Measurements from ENCODE around the gene CHRNA4. TPM values are rescaled to one million over a fixed set of nuclear protein-coding genes. Genes with fewer than 3 reads are reported as not detected.
A peak's percentile ranks its signal among the peaks of the same experiment; 100 is the strongest.

CHRNA4 gene
- total RNA-seq, 2 donors from 2014 or later: not detected

DNA sequence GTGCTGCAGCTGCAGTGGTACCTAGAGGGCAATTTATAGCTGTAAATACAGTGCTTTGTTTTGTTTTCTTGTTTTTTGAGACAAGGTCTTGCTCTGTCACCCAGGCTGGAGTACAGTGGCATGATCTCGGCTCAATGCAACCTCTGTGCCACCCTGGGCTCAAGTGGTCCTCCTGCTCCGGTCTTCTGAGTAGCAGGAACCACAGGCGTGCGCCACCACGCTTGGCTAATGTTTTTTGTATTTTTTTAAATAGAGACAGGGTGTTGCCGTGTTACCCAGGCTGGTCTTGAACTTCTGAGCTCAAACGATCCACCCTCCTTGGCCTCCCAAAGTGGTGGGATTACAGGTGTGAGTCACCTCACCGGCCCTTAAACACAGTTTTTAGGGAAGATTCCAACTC, 26.8 kb downstream of the CHRNA4 start:
- H3K4me3 Mint-ChIP-seq: no peak overlapping the region
- H3K27ac Mint-ChIP-seq: no peak overlapping the region
- no peaks in the 10 kb centered on the region for H3K36me3 Mint-ChIP-seq (ENCODE audit: low read depth)
- ATAC-seq (replicated peaks): no peak
- no peaks in the 10 kb centered on the region for H3K4me1 Mint-ChIP-seq
- peaks cover 7% of the 10 kb centered on the region for H3K9me3 Mint-ChIP-seq
- peaks cover 23% of the 10 kb centered on the region for H3K27me3 Mint-ChIP-seq

- H3K27me3 Mint-ChIP-seq: peaks cover 23% of the 10 kb centered on the region
- no peak for ATAC-seq (replicated peaks)
- H3K36me3 Mint-ChIP-seq (ENCODE audit: low read depth): no peaks in the 10 kb centered on the region
- H3K4me1 Mint-ChIP-seq: no peaks in the 10 kb centered on the region
- no peak overlapping the region for H3K27ac Mint-ChIP-seq
- no peak overlapping the region for H3K4me3 Mint-ChIP-seq
- H3K9me3 Mint-ChIP-seq: peaks cover 7% of the 10 kb centered on the region
Observed at GRCh38 chr20:63333241-63333836, 27.8 kb downstream of the CHRNA4 start.

GRCh38 chr20:63332488-63333240, 28.5 kb downstream of the CHRNA4 start:
- Mint-ChIP-seq H3K9me3 (peaks cover 7% of the 10 kb centered on the region), H3K4me1 (no peaks in the 10 kb centered on the region), H3K27me3 (peaks cover 23% of the 10 kb centered on the region), H3K27ac (no peak overlapping the region), H3K36me3 (ENCODE audit: low read depth) (no peaks in the 10 kb centered on the region), H3K4me3 (no peak overlapping the region)
- ATAC-seq (replicated peaks): no peak

DNA sequence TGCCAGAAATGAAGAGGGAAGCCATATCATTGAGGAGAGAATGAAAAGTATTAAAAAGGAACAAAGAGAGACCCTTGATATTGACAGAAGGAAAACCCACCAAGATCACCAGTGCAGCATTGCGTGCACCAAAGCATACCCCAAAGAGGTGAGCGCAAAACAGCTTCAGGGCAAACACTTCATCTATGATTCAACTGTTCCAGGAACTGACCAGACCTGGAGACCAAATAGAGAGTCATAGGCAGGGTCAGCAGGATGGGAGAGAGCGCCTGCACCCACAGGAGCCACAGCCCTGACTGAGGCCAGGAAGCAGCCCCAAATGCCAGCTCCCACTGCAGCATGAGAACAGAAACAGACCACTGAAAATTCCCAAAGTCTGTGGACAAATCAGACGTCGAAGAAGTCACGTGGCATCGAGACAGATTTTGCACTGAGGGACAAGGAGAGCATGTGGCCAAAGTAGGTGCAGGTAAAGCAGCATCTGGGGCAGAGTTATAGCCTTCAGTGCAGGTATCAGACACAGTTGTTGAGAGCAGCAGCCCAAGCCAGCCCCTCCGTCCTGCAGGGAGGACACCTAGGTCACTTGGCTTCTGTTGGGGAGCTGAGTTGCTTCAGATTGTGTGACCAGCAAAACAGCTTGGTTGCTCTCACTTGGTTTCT, 29.3 kb downstream of the CHRNA4 start:
- no peaks in the 10 kb centered on the region for H3K36me3 Mint-ChIP-seq (ENCODE audit: low read depth)
- H3K27me3 Mint-ChIP-seq: peaks cover 18% of the 10 kb centered on the region
- no peak for ATAC-seq (replicated peaks)
- H3K9me3 Mint-ChIP-seq: peaks cover 7% of the 10 kb centered on the region
- H3K27ac Mint-ChIP-seq: no peak overlapping the region
- no peaks in the 10 kb centered on the region for H3K4me1 Mint-ChIP-seq
- H3K4me3 Mint-ChIP-seq: no peak overlapping the region

GRCh38 chr20:63330940-63331339, 30.2 kb downstream of the CHRNA4 start:
- ATAC-seq (replicated peaks): no peak
- H3K4me3 Mint-ChIP-seq: no peak overlapping the region
- no peaks in the 10 kb centered on the region for H3K36me3 Mint-ChIP-seq (ENCODE audit: low read depth)
- peaks cover 7% of the 10 kb centered on the region for H3K9me3 Mint-ChIP-seq
- no peaks in the 10 kb centered on the region for H3K4me1 Mint-ChIP-seq
- H3K27me3 Mint-ChIP-seq: peaks cover 14% of the 10 kb centered on the region
- H3K27ac Mint-ChIP-seq: no peak overlapping the region

GRCh38 chr20:63330084-63330760, 30.9 kb downstream of the CHRNA4 start:
- no peak overlapping the region for H3K4me3 Mint-ChIP-seq

DNA sequence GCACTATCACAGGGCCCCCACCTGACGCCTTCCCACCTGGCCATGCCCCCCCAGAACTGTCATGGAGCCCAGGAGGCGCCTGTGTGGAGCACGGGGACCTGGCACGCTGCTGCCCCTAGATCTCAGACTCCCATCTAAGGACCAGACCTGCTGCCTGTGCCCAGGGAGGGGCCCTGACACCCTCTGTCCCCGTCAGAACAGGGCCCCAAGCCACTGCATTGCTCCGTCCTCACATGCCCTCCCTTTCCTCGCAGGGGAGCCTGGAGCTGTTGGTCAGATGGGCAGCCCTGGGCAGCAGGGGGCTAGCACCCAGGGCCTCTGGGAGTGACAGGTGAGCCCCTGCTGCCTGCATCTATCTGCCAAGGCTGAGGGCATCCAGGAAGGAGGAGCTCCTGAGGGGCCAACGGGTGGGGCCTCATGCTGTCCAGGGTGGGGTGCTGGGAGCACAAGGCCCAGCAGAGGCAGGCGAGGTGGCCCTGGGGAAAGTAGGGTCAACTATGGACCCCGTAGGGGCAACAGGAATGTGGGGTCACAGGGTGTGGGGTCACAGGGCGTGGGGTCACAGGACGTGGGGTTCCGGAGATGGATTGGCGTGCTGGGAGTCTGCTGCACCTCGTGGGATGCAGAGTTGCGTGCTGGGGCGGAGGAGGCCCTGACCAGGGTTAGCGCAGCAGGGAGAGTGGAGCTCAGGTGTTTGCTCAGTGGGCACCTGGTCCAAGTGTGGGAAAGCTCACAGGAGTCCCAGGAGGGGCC, 31.6 kb downstream of the CHRNA4 start:
- H3K27ac Mint-ChIP-seq: no peak overlapping the region
- H3K9me3 Mint-ChIP-seq: peaks cover 7% of the 10 kb centered on the region
- no peak for ATAC-seq (replicated peaks)
- no peak overlapping the region for H3K4me3 Mint-ChIP-seq
- H3K4me1 Mint-ChIP-seq: no peaks in the 10 kb centered on the region
- H3K36me3 Mint-ChIP-seq (ENCODE audit: low read depth): no peaks in the 10 kb centered on the region
- H3K27me3 Mint-ChIP-seq: peaks cover 8% of the 10 kb centered on the region

More at GRCh38 chr20:63330084-63330760, 30.9 kb downstream of the CHRNA4 start:
- H3K4me1 Mint-ChIP-seq: no peaks in the 10 kb centered on the region
- H3K9me3 Mint-ChIP-seq: peaks cover 7% of the 10 kb centered on the region
- no peak for ATAC-seq (replicated peaks)
- no peak overlapping the region for H3K27ac Mint-ChIP-seq
- H3K36me3 Mint-ChIP-seq (ENCODE audit: low read depth): no peaks in the 10 kb centered on the region
- peaks cover 8% of the 10 kb centered on the region for H3K27me3 Mint-ChIP-seq

- peaks cover 4% of the 10 kb centered on the region for H3K27me3 Mint-ChIP-seq
- no peaks in the 10 kb centered on the region for H3K4me1 Mint-ChIP-seq
- no peak overlapping the region for H3K27ac Mint-ChIP-seq
- no peaks in the 10 kb centered on the region for H3K36me3 Mint-ChIP-seq (ENCODE audit: low read depth)
- H3K4me3 Mint-ChIP-seq: no peak overlapping the region
- no peak for ATAC-seq (replicated peaks)
- H3K9me3 Mint-ChIP-seq: peaks cover 7% of the 10 kb centered on the region
Observed at GRCh38 chr20:63328718-63329275, 32.4 kb downstream of the CHRNA4 start.

GRCh38 chr20:63328026-63328700, 33.0 kb downstream of the CHRNA4 start:
- Mint-ChIP-seq H3K4me1 (no peaks in the 10 kb centered on the region), H3K36me3 (ENCODE audit: low read depth) (no peaks in the 10 kb centered on the region), H3K27ac (no peak overlapping the region), H3K27me3 (peaks cover 4% of the 10 kb centered on the region), H3K4me3 (no peak overlapping the region), H3K9me3 (peaks cover 7% of the 10 kb centered on the region)
- no peak for ATAC-seq (replicated peaks)

GRCh38 chr20:63327231-63327745, 33.9 kb downstream of the CHRNA4 start:
- peaks cover 4% of the 10 kb centered on the region for H3K27me3 Mint-ChIP-seq
- no peak overlapping the region for H3K4me3 Mint-ChIP-seq
- no peaks in the 10 kb centered on the region for H3K36me3 Mint-ChIP-seq (ENCODE audit: low read depth)
- peak overlapping the region; percentile 67 for H3K27ac Mint-ChIP-seq
- H3K4me1 Mint-ChIP-seq: no peaks in the 10 kb centered on the region
- no peak for ATAC-seq (replicated peaks)
- H3K9me3 Mint-ChIP-seq: peaks cover 7% of the 10 kb centered on the region

- Mint-ChIP-seq H3K9me3 (peaks cover 2% of the 10 kb centered on the region), H3K27ac (peak overlapping the region; percentile 67), H3K4me3 (no peak overlapping the region), H3K4me1 (no peaks in the 10 kb centered on the region), H3K27me3 (no peaks in the 10 kb centered on the region), H3K36me3 (ENCODE audit: low read depth) (no peaks in the 10 kb centered on the region)
- no peak for ATAC-seq (replicated peaks)
Observed at GRCh38 chr20:63326314-63327230, 34.6 kb downstream of the CHRNA4 start.

DNA sequence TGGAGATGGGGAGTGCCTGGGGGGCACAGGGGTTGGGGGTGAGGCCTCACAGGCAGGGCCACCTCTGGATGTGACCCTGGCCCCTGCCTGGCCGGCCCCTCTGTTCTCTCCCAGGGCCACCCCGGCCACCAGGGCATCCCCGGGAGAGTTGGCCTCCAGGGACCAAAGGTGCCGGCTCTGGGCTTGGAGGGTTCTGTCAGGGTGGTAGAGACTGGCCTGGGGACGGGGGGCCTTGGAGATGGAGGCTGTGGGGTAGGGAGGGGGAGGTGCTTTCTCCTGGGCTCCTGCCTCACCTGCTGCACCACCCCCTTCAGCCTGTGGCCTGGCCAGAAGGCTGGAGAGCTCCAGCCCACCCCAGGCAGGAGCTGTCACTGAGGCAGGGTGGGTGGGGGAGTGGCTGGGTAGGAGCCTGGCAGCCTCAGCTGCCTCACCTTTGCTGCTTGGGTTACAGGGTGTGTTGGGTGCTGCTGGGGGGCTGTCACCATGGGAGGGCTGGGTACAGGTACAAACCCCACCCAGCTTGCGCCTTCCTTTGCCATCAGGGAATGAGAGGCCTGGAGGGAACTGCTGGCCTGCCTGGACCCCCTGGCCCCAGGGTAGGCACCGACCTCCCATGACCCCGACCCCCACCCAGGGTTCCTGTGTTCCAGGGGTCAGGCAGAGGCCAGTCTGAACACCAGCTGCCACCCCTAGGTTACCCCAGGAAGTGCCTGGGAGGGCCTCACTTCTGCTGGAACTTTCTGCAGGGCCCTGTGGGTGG, 35.4 kb downstream of the CHRNA4 start:
- no peaks in the 10 kb centered on the region for H3K9me3 Mint-ChIP-seq
- no peaks in the 10 kb centered on the region for H3K27me3 Mint-ChIP-seq

More for the DNA sequence above, 35.4 kb downstream of the CHRNA4 start:
- Mint-ChIP-seq H3K27ac (no peak overlapping the region), H3K4me1 (no peaks in the 10 kb centered on the region), H3K4me3 (no peak overlapping the region), H3K36me3 (ENCODE audit: low read depth) (no peaks in the 10 kb centered on the region)
- ATAC-seq (replicated peaks): no peak
